NOMO-1 treated with dmso at 0.1 percent for 144 hours (cell line): ENCODE data around the gene ACE.

Experiments used
- DNase-seq: peaks from one replicate; lab custom pipeline; 2025; ENCODE audit not compliant: unreplicated experiment; lab: John Stamatoyannopoulos, UW

The ACE gene

GRCh38 chr17:63476854-63477479, at the start of gene ACE:
Gene ACE (plus strand): TSS chr17:63477061. CDS start chr17:63477095, 34 bp downstream.
- DNase-seq: peak; percentile 12

GRCh38 chr17:63429766-63430165, 47.1 kb upstream of the ACE start:
- DNase-seq: no peak

GRCh38 chr17:63430223-63430622, 46.6 kb upstream of the ACE start:
- no peak for DNase-seq

- no peak for DNase-seq
Observed at GRCh38 chr17:63431618-63431938, 45.3 kb upstream of the ACE start.

- no peak for DNase-seq
Observed at GRCh38 chr17:63431939-63432804, 44.7 kb upstream of the ACE start.

GRCh38 chr17:63433746-63434591, 42.9 kb upstream of the ACE start:
- DNase-seq: no peak

- no peak for DNase-seq
Observed at GRCh38 chr17:63434951-63435571, 41.8 kb upstream of the ACE start.

- no peak for DNase-seq
Observed at GRCh38 chr17:63435681-63436522, 41.0 kb upstream of the ACE start.

- no peak for DNase-seq
Observed at GRCh38 chr17:63436523-63437110, 40.2 kb upstream of the ACE start.

GRCh38 chr17:63437287-63438091, 39.4 kb upstream of the ACE start:
- DNase-seq: no peak

GRCh38 chr17:63438092-63439051, 38.5 kb upstream of the ACE start:
- DNase-seq: no peak

- peak; percentile 35 for DNase-seq
Observed at GRCh38 chr17:63439687-63440086, 37.2 kb upstream of the ACE start.

- DNase-seq: no peak
Observed at GRCh38 chr17:63440127-63440769, 36.6 kb upstream of the ACE start.

- no peak for DNase-seq
Observed at GRCh38 chr17:63440770-63441335, 36.0 kb upstream of the ACE start.

- DNase-seq: no peak
Observed at GRCh38 chr17:63441654-63442053, 35.2 kb upstream of the ACE start.

- no peak for DNase-seq
Observed at GRCh38 chr17:63442074-63442473, 34.8 kb upstream of the ACE start.

- DNase-seq: no peak
Observed at GRCh38 chr17:63442549-63443035, 34.3 kb upstream of the ACE start.
